GM20431 (cell line): Measurements from ENCODE around the gene FN3K.
"Not testable (repeated sequence)": the region's sequence is repeated elsewhere in the genome, so short reads cannot be mapped to it uniquely, and the experiment has no call there.

Experiments
- in situ Hi-C: fragments of 300-500 bp; cut with MseI, MboI; formaldehyde crosslinking; loops from one replicate; pipeline ENCODE4 v1.15.0; 2020; ENCODE audit warnings: low sequenced_read_pairs; ENCODE audit not compliant: unreplicated experiment

FN3K gene

DNA sequence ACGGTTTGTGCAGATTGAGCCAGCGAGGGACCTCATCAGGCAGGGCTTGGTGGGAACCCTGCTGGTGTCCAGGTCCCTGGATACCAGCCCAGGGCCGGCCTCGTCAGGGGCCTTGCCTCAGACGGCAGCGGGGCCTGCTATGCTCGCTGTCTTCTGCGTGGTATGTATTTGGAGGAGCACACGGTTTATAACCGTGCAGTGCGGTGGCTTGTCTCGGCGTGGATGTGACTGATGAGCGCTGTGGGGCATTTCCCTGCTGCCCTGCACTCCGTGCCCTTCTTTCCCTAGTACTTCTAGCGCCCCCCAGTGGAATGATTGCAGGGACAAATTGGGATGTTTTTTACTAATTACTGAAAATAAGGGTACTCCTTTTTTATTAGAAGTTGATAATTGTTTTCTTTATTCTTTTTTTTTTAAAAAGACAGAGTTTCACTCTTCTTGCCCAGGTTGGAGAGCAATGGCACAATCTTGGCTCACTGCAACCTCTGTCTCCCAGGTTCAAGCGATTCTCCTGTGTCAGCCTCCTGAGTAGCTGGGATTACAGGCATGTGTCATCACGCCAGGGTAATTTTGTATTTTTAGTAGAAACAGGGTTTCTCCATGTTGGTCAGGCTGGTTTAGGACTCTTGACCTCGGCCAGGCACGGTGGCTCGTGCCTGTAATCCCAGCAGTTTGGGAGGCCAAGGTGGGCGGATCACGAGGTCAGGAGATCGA, 31.8 kb downstream of the FN3K start:
- in situ Hi-C loops = loop anchor here (10.0 kb wide), 1 partner anchor 102 kb away; no protein-coding TSS in a partner anchor

DNA sequence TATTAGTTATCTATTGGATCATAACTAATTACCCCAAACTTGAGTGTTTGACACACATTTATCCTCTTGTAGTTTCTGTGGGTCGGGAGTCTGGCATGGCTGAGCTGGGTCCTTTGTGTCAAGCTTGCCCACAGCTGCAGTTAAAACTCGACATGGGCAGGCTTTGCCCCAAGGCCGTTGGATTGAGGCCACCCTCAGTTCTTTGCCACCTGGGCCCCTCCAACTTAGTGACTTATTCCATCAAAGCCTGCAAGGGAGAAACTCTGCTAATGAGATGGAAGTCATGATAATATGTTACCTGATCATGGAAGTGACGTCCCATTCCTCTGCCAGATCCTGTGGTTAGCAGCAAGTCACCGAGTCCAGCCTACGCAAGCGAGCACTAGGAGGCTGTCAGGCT, 33.6 kb downstream of the FN3K start:
- in situ Hi-C loops = loop anchor here (10.0 kb wide), 1 partner anchor 104 kb away; no protein-coding TSS in a partner anchor

DNA sequence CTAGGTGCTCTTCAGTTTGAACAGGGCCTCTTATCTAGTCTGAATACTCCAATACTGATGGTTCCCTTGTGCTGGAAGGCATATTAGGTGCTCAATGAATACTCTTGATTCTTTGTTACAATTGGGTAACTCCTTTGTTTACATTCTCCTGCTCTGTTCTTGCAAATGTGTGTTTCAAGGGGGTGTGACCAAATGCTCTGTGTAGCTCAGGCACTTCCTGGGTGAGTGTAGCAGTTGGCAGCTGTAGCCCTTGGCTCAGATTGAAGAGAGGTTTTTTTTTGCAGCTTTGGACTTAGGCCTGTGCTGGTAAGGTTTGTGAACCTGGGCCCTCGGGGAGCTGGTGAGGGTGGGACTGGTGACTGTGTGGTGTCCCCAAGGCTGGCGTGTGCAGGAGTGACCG, 36.6 kb downstream of the FN3K start:
- in situ Hi-C loops = no loop called here

DNA sequence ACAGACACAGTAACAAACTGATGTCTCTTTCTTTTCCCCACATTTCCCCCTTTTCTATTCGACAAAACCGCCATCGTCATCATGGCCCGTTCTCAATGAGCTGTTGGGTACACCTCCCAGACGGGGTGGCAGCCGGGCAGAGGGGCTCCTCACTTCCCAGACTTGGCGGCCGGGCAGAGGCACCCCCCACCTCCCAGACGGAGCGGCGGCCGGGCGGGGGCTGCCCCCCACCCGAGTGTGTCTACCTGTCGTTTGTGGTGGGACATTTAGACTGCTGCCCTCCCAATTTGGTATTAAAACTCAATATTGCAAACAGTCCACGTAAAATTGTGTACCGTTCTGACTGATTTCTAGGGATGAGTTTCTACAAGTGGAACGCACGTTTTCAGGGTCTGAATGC, 39.0 kb downstream of the FN3K start:
- in situ Hi-C loops = not testable (repeated sequence)

DNA sequence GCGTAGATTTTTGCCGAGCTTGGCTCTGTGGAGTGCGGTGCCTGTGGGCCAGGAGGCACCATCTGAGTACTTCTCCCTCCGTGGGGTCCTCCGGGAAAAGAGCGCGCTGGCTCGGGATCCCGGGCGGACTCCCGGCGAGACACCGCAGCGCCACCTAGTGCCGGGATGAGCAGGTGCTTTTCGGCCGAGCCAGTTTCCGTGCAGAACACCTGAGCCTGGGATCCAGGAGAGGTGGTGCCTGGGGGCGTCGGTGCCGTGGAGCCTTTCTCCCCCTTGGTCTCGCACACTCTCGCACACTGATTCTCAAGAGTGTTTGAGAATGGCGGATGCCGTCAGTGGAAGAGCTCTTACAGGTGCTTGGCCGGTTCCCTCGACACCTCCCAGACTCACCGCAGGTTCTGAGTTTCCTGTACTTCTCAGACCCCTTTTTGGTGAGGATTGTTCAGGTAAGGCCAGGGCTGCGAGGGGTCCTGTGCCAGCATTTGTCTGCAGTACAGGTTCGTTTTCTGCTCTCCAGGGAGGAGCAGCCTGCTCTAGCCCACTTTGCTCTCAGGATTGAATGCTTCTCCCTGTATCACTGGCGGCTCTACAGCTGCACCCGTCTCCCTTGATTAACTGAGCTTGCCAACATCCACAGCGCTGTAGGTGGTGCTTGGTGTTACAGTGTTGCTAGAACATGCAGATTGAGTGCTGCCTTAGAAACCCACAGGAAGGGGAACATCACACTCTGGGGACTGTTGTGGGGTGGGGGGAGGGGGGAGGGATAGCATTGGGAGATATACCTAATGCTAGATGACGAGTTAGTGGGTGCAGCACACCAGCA, 39.8 kb downstream of the FN3K start:
- in situ Hi-C loops = no loop called here

DNA sequence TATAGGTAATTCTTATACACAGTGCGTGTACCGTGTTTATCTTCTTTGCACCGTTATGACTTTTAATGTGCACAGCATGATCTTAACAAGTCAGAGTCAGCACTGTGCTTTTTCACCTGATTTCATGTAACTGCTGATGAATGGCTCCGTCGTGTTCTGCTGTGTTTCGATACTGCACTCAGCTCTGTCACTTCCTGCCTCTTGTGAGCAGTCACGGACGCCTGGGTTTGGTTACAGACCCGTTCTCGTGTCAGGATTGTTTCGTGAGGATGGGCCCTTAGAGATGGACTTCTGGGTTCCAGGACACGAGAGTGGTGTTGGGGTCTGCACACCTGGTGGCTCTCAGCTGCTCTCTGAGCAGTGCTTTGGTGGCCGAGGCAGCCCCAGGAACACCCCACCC, 41.0 kb downstream of the FN3K start:
- in situ Hi-C loops = no loop called here

DNA sequence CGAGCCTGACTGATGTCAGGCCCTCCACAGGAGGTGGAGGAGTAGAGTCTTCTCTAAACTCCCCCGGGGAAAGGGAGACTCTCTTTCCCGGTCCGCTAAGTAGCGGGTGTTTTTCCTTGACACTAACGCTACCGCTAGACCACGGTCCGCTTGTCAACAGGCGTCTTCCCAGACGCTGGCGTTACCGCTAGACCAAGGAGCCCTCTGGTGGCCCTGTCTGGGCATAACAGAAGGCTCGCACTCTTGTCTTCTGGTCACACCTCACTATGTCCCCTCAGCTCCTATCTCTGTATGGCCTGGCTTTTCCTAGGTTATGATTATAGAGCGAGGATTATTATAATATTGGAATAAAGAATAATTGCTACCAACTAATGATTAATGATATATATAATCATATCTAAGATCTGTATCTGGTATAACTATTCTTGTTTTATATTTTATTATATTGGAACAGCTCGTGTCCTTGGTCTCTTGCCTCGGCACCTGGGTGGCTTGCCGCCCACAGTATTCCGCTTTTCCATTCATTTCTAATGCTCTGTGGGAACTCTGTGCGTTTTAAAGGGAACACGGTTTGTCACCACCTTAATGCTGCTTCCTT, 42.5 kb downstream of the FN3K start:
- in situ Hi-C loops = not testable (repeated sequence)

DNA sequence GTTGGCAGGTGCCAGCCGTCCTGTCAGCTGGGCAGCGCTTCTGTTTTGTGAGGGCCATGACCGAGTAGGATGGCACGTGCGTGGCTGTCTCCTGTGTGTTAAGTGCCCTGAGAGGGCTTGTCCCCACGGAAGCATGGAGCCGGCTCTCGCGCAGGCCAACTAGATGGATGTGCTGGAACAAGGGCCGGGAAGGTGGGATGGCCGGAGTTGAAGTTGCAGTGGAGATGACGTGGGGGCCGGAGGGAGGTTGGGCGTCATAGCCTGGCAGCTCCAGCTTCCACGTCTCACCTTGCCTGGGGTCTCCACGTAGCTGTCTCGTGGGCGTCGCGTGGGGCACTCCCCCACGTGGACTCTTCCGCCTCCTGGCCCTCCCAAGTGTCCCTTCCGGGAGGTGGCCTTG, 44.1 kb downstream of the FN3K start:
- in situ Hi-C loops = no loop called here

DNA sequence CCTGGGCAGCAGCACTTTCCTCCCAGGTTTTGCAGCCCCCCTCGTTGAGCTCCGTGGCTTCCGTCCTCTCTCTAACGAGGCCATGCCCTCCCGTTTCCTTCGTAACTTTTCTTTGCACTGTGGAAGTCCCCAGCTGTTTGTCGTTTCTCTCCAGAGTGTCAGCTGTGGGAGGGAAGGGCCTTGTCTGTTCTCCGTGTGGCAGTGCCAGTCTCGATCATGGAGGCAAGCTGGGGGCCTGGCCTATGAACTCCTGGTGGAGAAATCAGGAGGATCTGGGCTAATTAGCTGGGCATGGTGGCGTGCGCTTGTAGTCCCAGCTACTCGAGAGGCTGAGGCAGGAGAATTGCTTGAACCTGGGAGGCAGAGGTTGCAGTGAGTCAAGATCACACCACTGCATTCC, 44.8 kb downstream of the FN3K start:
- in situ Hi-C loops = loop anchor here (10.0 kb wide), 1 partner anchor 145 kb away; no protein-coding TSS in a partner anchor

DNA sequence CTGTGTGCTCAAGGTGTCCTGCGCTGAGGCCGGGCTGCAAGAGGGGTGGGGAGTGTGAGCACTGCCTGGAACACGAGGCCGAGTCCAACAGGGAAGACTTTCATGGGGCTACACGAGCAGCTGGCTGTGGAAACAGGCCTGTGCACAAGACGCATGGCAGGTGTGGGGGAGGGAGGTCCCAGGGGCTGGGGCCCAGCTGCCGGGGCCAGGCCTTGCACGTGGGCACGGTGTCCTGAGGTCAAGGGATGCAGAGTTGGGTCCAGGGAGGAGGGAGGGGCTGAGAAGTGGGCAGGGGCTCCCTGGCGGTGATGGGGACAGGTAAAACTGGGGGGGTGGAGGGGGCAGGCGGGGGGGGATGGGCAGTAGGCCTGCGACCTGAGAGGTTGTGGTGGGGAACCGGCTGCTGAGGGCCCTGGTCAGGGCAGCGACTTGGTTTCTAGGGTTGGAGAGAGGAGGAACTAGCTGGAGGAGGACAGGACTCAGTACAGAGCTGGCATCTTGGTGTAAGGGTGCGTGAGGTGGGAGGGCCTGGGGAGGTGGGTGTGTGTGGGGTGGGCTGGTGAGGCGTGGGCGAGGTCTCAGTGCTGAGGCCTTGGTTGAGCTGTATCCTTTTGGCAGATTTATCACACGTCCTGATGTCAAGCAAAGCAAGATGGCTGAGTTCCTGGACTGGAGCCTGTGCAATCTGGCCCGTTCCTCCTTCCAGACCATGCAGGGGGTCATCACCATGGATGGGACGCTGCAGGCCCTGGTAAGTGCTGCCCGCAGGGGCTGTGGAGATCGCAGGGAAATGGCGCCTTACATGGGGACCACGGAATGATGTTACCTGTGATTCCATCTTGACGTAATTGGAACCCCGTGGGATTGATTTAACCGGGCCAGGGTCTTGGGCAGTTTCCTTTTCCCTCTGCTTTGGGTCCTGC, 45.8 kb downstream of the FN3K start:
- in situ Hi-C loops = loop anchor here (10.0 kb wide), 1 partner anchor 144 kb away; no protein-coding TSS in a partner anchor

DNA sequence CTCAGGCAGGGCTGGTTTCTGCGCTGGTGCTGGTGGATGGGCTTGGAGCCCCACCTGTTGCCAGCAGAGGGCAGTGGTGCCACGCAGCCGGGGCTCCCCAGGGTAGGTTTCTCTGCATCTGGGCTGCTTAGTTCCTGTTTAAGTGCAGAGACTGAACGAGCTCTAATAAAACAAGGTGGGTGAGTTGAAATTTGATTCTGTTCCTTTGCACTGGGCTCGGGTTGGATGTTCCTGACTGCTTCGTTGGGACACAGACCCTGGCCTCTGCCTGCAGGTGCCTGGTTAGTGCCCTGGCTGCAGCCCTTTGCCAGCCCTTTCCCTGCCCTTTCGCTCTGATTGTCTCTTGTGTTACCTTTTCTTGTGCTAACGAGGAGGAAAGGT, 46.5 kb downstream of the FN3K start:
- in situ Hi-C loops = loop anchor here (10.0 kb wide), 1 partner anchor 143 kb away; no protein-coding TSS in a partner anchor

DNA sequence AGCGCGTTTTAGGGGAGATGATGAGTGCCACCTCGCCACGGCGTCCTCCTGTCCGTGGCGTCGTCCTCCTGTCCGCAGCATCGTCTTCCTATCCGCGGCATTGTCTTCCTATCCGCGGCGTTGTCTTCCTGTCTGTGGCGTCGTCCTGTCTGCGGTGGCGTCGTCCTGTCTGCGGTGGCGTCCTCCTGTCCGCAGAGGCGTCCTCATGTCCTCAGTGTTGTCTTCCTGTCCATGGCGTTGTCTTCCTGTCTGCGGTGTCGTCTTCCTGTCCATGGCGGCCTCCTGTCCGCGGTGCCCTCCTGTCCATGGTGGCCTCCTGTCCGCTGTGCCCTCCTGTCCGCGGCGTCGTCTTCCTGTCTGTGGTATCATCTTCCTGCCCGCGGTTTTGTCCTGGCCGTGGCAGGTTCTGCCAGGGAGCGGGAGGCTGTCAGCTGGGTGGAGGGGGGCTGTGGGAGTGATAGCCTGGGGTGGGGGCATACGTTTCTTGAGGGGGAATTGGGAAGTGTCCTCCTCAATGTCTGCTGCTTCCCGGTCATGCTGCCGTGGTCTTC, 47.3 kb downstream of the FN3K start:
- in situ Hi-C loops = loop anchor here (10.0 kb wide), 1 partner anchor 142 kb away; no protein-coding TSS in a partner anchor

DNA sequence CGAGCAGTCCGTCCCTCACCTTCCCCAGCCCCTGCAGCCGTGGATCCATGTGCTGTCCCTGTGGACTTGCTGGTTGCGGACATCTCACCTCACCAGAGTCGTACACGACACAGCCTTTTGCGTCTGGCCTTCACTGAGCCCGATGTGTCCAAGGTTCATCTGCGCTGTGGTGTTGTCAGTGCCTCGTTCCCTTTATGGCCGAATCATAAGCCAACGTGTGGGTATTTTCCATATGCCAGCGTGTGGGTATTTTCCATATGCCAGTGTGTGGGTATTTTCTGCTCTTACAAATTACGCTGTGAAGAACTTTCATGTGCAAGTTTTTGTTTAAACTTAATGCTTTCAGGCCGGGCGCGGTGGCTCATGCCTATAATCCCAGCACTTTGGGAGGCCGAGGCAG, 48.1 kb downstream of the FN3K start:
- in situ Hi-C loops = loop anchor here (10.0 kb wide), 1 partner anchor 141 kb away; no protein-coding TSS in a partner anchor

DNA sequence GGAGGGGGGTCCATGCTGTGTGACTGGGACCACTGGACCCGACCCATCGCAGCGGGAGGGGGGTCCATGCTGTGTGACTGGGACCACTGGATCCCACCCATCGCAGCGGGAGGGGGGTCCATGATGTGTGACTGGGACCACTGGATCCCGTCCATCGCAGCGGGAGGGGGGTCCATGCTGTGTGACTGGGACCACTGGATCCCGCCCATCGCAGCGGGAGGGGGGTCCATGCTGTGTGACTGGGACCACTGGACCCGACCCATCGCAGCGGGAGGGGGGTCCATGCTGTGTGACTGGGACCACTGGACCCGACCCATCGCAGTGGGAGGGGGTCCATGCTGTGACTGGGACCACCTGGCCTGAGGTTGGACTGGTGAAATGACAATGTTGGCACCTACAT, 50.2 kb downstream of the FN3K start:
- in situ Hi-C loops = loop anchor here (10.0 kb wide), 1 partner anchor 139 kb away; no protein-coding TSS in a partner anchor

DNA sequence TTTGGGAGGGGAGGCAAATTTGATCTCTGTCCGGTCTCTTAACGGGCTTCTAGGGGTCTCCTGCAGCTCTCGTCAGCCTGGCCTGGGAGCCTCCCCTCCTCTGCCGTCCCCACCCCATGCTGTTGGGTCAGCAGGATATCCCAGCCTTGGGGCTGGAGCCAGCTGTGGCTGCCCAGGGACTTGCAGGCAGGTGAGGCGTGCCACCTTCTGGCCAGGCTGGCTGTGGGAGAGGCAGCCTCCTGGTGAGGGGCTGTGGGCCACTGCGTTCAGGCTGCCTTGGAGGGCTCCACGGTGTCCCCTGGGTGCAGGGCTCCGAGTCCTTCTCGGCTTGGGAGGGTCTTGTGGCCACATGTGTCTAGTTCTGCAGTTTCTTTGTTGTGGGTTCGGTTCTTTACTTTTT, 51.0 kb downstream of the FN3K start:
- in situ Hi-C loops = loop anchor here (10.0 kb wide), 1 partner anchor 138 kb away; no protein-coding TSS in a partner anchor

DNA sequence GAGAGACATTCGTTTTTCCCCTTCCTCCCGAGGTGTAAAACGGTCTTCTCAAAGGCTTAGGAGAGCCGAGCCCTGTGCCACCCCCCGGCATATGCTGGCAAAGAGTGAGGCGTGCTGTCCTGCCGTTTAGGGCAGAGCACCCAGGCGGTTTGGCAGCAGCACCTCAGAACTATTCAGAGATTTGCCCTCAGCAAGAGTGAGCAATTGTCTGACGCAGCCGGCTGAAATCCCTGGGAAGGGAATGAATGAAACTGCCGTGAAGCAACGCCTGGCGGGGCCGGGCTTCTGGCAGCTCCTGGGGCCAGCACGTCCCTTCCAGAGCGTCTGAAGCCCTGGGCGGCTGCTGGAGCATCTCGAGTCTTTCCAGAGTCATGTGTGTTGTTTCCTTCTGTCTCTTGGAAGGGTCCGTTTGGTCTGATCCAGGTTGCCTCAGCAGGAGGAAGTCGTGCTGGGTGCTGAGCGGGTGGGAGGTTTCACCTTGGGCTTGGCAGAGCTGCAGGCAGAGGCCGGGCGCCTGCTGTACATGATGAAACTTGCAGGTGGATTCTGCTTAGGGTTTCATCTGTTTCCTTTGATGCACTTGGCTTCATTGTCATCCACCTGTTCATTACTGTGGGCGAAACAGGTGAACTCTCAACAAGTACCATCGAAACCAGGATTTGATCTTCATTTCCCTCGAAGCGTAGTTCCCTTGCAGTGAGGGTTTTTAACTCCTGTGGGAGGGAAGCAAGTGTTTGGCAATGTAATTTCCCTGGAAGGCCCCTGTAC, 51.9 kb downstream of the FN3K start:
- in situ Hi-C loops = loop anchor here (10.0 kb wide), 1 partner anchor 138 kb away; no protein-coding TSS in a partner anchor

DNA sequence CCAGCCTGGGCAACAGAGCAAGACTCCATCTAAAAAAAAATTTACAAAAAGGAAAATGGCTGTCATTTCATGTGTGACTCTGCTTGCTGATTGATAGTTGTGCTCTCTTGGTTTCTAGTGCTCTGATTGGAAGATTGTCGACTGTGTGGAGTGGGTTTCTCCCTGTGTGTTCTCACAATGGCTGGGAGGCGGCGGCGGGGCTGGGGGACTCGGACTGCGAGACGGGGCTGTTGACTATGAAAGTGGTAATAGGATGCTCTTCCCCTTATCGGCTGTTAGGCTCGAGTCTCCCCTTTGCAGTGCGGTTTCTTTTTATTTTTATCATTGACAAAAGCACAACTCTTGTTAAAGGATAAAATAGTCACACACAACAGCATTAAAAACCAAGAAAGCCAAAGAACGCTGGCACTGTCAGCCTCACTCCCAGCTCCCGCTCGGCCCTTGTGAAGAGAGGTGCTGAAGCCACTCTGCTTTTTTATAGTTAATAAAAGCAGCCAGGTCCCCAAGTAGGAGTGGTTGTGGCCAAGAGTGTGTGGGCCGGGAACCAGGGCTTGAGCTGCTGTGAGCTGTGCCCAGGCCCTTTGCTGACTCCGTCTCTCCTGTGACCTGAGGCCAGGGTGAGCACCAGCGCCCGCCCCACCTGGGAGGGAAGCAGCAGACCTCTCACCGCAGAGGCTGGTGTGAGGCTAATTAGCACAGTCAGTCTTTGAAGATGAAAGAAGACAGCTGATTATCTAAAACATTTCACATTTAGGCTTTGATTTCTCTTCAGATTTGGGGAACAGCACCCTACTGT, 53.0 kb downstream of the FN3K start:
- in situ Hi-C loops = loop anchor here (10.0 kb wide), 1 partner anchor 136 kb away; no protein-coding TSS in a partner anchor
